Peyer's patch (tissue), 4 donors: Measurements from ENCODE around the gene KBTBD3. TPM values are rescaled to one million over a fixed set of nuclear protein-coding genes. Genes with fewer than 3 reads are reported as not detected.
"Not testable (repeated sequence)": the region's sequence is repeated elsewhere in the genome, so short reads cannot be mapped to it uniquely, and the experiment has no call there.

Experiments
- DNase-seq, 3 donors: peaks; one replicate each; pipeline ENCODE4 v3.0.0-alpha.2; 2017 to 2019
- H3K27ac ChIP-seq, 4 donors: fragments of 200-600 bp; sonication (generic); one replicate each; pipeline ENCODE4 v1.5.1; 2016 to 2019
- H3K27me3 ChIP-seq, 2 donors: fragments of 200-600 bp; sonication (generic); one replicate each; pipeline ENCODE4 v1.5.1; 2019
- H3K36me3 ChIP-seq, 3 donors: fragments of 200-600 bp; sonication (generic); one replicate each; pipeline ENCODE4 v1.5.1; 2016 to 2019
- H3K4me1 ChIP-seq, 4 donors: fragments of 200-600 bp; sonication (generic); one replicate each; pipeline ENCODE4 v1.5.1; 2016 to 2019
- H3K4me3 ChIP-seq, 4 donors: fragments of 200-600 bp; sonication (generic); 1 replicate in 3 of 4; 2 replicates in 1 of 4; pipeline ENCODE4 v1.5.1; 2016 to 2019; ENCODE audit warnings: mild to moderate bottlenecking in 1 of 4
- H3K9me3 ChIP-seq, 4 donors: fragments of 200-600 bp; sonication (generic); one replicate each; pipeline ENCODE4 v1.5.1; 2016 to 2019; ENCODE audit warnings: mild to moderate bottlenecking in 1 of 4
- POLR2A ChIP-seq, 2 donors: fragments of 450-650 bp; IDR thresholded peaks; one replicate each; pipeline ENCODE4 v1.5.1; 2017; ENCODE audit warnings: antibody characterized with exemption in 2 of 2, mild to moderate bottlenecking in 2 of 2, moderate library complexity in 2 of 2
- total RNA-seq, 4 donors: library from RNA; depleted of rRNA; stranded (reverse); fragments of >200 nt; gene quantifications; one replicate each; pipeline ENCODE4 v1.1.0, GENCODE V29; 2016
- TF ChIP-seq, protein P1 (sequence below), 6 experiments: fragments of 450-650 bp in 4 of 6; fragments of 200-600 bp in 2 of 6; sonication (generic) in 1 of 6; IDR thresholded peaks; one replicate each; pipeline ENCODE4 v1.5.1; 2017 to 2019; ENCODE audit warnings: antibody characterized with exemption in 6 of 6, mild to moderate bottlenecking in 3 of 6, moderate library complexity in 1 of 6

The KBTBD3 gene
- total RNA-seq, 4 donors from 2014 or later = 1.7 to 15.4 (median 11.9) TPM

DNA sequence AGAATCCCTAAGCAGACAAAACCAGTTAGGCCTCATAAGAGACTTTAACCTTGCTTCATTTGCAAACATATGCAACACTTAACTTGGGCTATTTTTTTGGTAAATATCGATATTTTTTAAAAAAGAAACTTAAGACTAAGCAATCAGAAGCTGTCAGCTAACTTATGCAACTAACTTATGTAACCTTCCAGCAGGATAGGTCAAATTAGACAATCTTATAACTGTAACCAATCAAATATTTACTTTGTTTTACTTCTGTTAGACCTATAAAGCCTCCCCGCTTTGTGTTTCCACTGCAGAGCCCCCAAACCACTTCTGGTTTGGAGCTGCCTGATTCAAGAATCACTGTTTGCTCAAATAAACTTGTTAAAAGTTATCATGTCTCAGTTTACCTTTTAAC is 63.1 kb downstream of the KBTBD3 start:
- Histone ChIP-seq H3K36me3 (peaks cover 0 to 18% (median 0%) of the 10 kb centered on the region in 3 donors), H3K4me3 (no peak overlapping the region), H3K9me3 (no peaks in the 10 kb centered on the region), H3K4me1 (peaks cover 0 to 5% (median 0%) of the 10 kb centered on the region in 4 donors), H3K27ac (no peak overlapping the region), H3K27me3 (no peaks in the 10 kb centered on the region)
- TF ChIP-seq, protein P1, sequence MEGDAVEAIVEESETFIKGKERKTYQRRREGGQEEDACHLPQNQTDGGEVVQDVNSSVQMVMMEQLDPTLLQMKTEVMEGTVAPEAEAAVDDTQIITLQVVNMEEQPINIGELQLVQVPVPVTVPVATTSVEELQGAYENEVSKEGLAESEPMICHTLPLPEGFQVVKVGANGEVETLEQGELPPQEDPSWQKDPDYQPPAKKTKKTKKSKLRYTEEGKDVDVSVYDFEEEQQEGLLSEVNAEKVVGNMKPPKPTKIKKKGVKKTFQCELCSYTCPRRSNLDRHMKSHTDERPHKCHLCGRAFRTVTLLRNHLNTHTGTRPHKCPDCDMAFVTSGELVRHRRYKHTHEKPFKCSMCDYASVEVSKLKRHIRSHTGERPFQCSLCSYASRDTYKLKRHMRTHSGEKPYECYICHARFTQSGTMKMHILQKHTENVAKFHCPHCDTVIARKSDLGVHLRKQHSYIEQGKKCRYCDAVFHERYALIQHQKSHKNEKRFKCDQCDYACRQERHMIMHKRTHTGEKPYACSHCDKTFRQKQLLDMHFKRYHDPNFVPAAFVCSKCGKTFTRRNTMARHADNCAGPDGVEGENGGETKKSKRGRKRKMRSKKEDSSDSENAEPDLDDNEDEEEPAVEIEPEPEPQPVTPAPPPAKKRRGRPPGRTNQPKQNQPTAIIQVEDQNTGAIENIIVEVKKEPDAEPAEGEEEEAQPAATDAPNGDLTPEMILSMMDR (IDR thresholded peaks at IDR 0.05) = no peak
- no peak for TF ChIP-seq POLR2A (IDR thresholded peaks at IDR 0.05)
- no peak for DNase-seq

DNA sequence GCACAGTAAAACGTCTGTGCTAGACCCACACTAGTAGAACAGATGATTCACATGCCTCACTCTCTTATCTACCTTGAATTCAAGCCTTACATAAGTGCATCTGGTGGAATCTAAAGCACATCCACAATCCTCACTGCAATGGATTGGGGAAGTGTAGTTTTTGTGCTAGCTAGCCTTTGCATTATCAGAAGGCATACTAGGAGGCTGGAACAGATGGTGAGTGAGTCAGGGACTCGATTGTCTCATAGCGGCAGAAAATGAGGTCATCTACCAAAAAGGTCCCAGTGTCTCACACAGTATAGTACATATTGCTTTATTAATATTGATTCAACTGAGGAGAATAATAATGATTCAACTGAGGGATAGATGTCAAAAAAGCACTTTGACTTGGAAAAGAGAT is 64.4 kb downstream of the KBTBD3 start:
- Histone ChIP-seq H3K36me3 (peaks cover 0 to 29% (median 0%) of the 10 kb centered on the region in 3 donors), H3K4me3 (no peak overlapping the region), H3K4me1 (peaks cover 0 to 5% (median 0%) of the 10 kb centered on the region in 4 donors), H3K9me3 (no peaks in the 10 kb centered on the region), H3K27ac (no peak overlapping the region), H3K27me3 (no peaks in the 10 kb centered on the region)
- DNase-seq = no peak
- TF ChIP-seq, protein P1 (IDR thresholded peaks at IDR 0.05) = no peak
- TF ChIP-seq POLR2A (IDR thresholded peaks at IDR 0.05) = no peak

DNA sequence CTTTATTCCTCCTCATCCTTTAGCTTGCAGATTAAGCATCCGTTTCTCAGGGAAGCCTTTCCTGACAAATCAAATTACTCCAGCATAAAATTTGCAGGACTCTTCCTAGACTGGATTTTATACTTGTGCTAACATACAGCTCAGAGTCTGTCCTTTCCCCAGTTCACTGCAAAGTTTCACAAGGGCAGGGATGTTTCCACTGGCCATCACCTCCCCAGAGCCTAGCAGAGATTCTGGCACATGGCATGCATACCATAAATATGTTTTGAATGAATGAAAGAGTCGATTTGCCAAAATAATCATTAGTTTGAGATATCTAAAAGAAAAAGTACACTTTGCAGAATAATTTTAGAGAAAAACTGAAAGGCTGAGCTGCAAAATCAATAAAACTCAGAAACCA is 65.7 kb downstream of the KBTBD3 start:
- no peaks in the 10 kb centered on the region for H3K9me3 ChIP-seq
- H3K4me3 ChIP-seq = no peak overlapping the region
- TF ChIP-seq POLR2A (IDR thresholded peaks at IDR 0.05) = no peak
- TF ChIP-seq, protein P1 (IDR thresholded peaks at IDR 0.05) = no peak

DNA sequence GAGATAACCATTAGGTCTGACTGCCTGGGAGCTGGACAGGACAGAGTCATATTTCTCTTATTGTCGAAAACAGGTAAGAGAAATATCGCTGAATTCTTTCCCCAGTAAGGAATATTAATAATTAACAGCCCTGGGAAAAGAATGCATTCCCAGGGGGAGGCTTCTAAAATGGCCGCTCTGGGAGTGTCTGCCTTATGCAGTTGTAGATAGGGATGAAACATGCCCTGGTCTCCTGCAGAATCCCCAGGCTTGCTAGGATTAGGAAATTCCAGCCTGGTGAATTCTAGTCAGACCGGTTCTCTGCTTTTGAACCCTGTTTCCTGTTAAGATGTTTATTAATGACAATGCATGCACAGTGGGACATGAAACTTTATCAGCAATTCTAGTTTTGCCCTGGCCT is 74.1 kb downstream of the KBTBD3 start:
- DNase-seq, H3K27me3 ChIP-seq, H3K4me1 ChIP-seq, H3K4me3 ChIP-seq, H3K27ac ChIP-seq: not testable (repeated sequence)
- peaks cover 0 to 13% (median 2%) of the 10 kb centered on the region in 4 donors for H3K9me3 ChIP-seq
- H3K36me3 ChIP-seq = peaks cover 0 to 27% (median 0%) of the 10 kb centered on the region in 3 donors

More for the DNA sequence above, 65.7 kb downstream of the KBTBD3 start:
- no peaks in the 10 kb centered on the region for H3K4me1 ChIP-seq
- H3K27ac ChIP-seq = no peak overlapping the region
- DNase-seq = no peak
- no peaks in the 10 kb centered on the region for H3K27me3 ChIP-seq
- H3K36me3 ChIP-seq = peaks cover 0 to 40% (median 0%) of the 10 kb centered on the region in 3 donors

DNA sequence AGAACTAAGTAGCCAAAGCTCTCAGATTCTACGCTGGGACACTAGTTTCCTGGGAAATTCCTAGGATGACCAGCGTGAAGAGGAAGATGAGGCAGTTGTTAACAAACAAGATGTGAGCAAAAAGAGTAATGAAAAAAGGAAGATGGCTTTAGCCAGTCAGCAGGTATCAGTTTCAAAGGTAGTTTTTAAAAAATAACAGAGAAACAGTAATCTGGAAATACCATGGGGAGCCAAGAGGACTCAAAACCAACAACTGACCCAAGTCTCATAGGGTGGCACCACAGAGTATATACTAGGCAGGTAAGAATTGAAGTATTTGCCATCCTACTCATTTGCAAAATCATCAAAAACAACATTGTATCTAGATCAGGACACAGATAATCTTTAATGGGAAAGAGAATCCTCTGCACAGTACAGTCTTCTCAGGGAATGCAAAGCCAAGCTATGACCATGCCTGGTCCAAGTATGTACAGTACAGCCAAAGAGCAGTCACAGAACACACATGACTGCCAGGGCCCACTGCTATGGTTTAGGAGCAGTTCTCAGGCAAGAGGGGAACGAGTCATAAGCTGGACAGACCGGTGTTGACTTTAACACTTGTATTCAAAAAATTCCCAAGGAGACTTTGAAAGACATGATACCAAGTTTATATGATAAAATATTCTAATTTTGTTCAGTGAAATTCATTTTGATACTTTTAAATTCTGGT is 75.7 kb downstream of the KBTBD3 start:
- H3K4me1 ChIP-seq = no peaks in the 10 kb centered on the region
- no peak for TF ChIP-seq POLR2A (IDR thresholded peaks at IDR 0.05)
- TF ChIP-seq, protein P1 (IDR thresholded peaks at IDR 0.05) = no peak
- H3K9me3 ChIP-seq = peaks cover 0 to 13% (median 2%) of the 10 kb centered on the region in 4 donors
- no peaks in the 10 kb centered on the region for H3K27me3 ChIP-seq
- no peak overlapping the region for H3K27ac ChIP-seq
- H3K36me3 ChIP-seq = peaks cover 0 to 16% (median 0%) of the 10 kb centered on the region in 3 donors
- DNase-seq = no peak
- H3K4me3 ChIP-seq = no peak overlapping the region

Other genes starting within 250 kb of the KBTBD3 start
- gene MSANTD4, start 55.1 kb downstream of the KBTBD3 start, total RNA-seq = 10 to 100 TPM in 3 of 4 donors, 1 to 10 TPM in 1; 6.9 to 79.2 (median 12.8) TPM
- gene AASDHPPT, start 315 bp upstream of the KBTBD3 start, total RNA-seq = 10 to 100 TPM; 17.9 to 25.6 (median 22.6) TPM